Measurements from ENCODE around the gene ARHGEF26.

ARHGEF26 gene

GRCh38 chr3:154275965-154276364 is 154.8 kb downstream of the ARHGEF26 start:
- DNase-seq = no peak

- no peak for DNase-seq
These were observed 159.0 kb downstream of the ARHGEF26 start for GRCh38 chr3:154280161-154280560.

GRCh38 chr3:154285221-154285620 is 164.0 kb downstream of the ARHGEF26 start:
- no peak for DNase-seq

- DNase-seq = no peak
These were observed 169.0 kb downstream of the ARHGEF26 start for GRCh38 chr3:154290187-154290586.

- DNase-seq = no peak
These were observed 172.8 kb downstream of the ARHGEF26 start for GRCh38 chr3:154294016-154294415.

GRCh38 chr3:154301561-154301960 is 180.4 kb downstream of the ARHGEF26 start:
- no peak for DNase-seq

GRCh38 chr3:154304116-154304786 is 183.1 kb downstream of the ARHGEF26 start:
- DNase-seq = no peak

- DNase-seq = no peak
These were observed 183.7 kb downstream of the ARHGEF26 start for GRCh38 chr3:154304936-154305335.

- no peak for DNase-seq
These were observed 186.2 kb downstream of the ARHGEF26 start for GRCh38 chr3:154307363-154307762.

All from activated CD8-positive, alpha-beta memory T cell treated with anti-CD3 and anti-CD28 coated beads for 24 hours (primary cell).